Mesenteric fat pad (tissue), 1 donor: ENCODE data around the gene KIF20A. TPM values are rescaled to one million over a fixed set of nuclear protein-coding genes. Genes with fewer than 3 reads are reported as not detected.
"Not testable (repeated sequence)": the region's sequence is repeated elsewhere in the genome, so short reads cannot be mapped to it uniquely, and the experiment has no call there.

ENCODE experiments used
- DNase-seq: peaks from one replicate; pipeline ENCODE4 v3.0.0-alpha.2; 2020; ENCODE audit warnings: low spot score
- long read RNA-seq: library from polyadenylated mRNA; unstranded; transcript quantifications from one replicate; pipeline ENCODE4 v2.0.0, GENCODE V29; 2020
- total RNA-seq: library from RNA; stranded (reverse); fragmentation: NEBNext Ultra II Directional; extraction: Animal tissue kit (Norgen Biotek cat#: 25700); gene quantifications from one replicate; pipeline ENCODE4 v1.2.1, GENCODE V29; 2021
- donor health status: DM: yes; HTN: yes; CAD: no.

Gene KIF20A
- total RNA-seq = not detected
- long read RNA-seq, partial matches to known transcripts = 0 of 1 reads
- long read RNA-seq, other reads (novel, unspliced or antisense) = 1 of 1 reads

- peak; percentile 94 for DNase-seq
Measured at GRCh38 chr5:138178516-138179276, at the start of gene KIF20A, which contains the start of gene BRD8. TSS of gene KIF20A (plus strand) at chr5:138179112. CDS start at chr5:138179681, 569 bp downstream. TSS of gene BRD8 (minus strand) at chr5:138178630. CDS start at chr5:138178614, 16 bp downstream.

DNA sequence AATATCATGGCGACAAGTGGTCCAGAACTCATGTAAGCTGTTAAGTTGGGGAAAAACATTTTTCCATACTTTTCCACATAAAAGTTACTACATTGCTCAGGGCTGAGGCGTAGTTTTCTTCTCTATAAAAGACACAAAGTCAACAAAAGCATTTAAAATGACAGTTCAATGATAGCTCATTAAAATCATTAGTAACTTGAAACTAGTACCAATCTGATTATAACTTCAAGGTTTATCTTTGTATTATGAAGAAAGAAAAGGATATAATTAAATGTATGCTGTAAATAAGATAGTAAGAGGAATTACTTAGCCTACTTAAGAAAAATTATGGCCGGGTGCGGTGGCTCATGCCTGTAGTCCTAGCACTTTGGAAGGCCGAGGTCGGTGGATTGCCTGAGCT is 49.6 kb upstream of the KIF20A start:
- DNase-seq = no peak

DNA sequence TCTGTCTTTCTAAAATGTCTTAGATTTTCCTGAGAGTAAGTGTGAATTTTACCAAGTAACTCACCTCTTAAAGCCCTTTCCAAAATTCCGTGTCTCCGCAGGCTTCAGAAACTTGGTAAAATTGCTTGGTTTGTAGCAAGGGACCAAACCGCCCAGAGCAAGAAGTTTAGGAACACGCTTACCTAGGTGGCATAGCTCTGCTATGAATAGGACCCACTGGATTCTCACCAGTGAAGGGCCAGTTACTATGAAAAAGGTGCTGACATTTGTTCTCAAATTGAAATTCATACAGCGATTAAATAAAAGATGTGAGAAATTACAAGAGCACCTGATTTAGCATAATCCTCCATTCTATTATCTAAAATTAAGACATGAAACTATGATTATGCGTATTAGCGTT is 46.4 kb upstream of the KIF20A start:
- DNase-seq = no peak

DNA sequence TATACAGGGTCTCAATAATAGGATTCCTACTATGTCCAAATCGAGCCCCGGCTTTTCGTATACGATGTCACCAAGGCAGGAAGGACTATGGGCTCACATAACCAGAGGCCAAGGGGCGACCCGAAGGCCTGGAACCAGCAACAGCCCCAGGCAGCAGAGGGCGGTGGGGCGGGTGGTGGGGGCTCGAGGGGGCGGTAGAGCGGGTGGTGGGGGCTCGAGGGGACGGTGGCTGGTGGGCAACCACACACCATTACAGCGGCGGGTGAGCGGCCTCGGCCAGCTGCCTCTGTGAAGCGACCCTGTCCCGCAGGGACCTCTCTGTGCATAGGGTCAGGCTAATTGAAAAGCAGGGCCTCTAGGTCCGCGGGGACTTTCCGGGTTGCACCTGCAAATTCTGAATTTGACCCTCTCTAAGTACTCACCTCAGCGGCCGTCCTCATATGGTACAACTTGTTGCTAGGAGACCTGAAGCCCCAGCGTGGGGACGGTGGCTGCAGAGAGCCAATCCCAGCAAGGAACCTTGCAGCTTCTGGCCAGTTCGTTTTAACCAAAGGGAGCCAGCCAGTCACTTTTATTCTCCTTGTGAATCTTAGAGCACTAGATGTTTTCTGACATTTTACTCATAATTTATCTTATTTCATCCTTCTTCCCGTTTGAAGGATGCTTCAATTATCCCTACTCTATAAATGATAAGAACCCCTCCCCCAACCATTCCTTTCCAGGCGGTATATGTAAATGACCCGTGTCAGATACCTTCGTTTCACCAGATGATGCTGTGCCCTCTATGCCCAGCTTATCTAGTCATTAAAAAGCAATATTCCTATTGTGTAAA is 39.7 kb upstream of the KIF20A start, which contains the start of gene NME5:
Gene NME5, minus strand, starts transcription at position 480 of the 832 bp plus-strand sequence. CDS start 648 bp downstream, outside the sequence.
- DNase-seq = no peak

- no peak for DNase-seq
Measured at GRCh38 chr5:138139781-138140090, 39.2 kb upstream of the KIF20A start.

- no peak for DNase-seq
Measured at GRCh38 chr5:138140268-138140667, 38.6 kb upstream of the KIF20A start.

DNA sequence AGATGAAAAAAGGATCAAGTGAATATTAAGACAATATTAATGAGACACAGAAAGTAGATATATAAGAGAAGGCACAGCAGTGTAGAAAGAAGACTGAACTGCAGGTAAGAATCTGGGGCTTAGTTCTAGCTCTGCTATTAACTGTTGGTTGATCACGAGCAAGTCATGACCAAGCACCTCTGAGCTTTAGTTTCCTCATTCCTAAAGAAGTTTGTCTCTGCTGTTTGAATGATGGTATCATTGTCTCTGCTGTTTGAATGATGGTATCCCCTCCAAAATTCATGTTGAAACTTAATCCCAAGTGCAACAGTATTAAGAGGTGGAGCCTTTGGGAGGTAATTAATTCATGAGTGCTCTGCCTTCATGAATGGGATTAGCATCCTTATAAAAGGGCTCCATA is 37.2 kb upstream of the KIF20A start:
- DNase-seq = no peak

DNA sequence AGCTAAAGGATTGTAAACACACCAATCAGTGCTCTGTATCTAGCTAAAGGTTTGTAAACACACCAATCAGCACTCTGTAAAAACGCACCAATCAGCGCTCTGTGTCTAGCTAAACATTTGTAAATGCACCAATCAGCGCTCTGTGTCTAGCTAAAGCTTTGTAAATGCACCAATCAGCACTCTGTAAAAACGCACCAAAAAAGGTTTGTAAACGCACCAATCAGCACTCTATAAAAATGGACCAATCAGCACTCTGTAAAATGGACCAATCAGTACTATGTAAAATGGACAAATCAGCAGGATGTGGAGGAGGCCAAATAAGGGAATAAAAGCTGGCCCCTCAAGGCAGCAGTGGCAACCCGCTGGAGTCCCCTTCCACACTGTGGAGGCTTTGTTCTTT is 35.3 kb upstream of the KIF20A start:
- DNase-seq = not testable (repeated sequence)

DNA sequence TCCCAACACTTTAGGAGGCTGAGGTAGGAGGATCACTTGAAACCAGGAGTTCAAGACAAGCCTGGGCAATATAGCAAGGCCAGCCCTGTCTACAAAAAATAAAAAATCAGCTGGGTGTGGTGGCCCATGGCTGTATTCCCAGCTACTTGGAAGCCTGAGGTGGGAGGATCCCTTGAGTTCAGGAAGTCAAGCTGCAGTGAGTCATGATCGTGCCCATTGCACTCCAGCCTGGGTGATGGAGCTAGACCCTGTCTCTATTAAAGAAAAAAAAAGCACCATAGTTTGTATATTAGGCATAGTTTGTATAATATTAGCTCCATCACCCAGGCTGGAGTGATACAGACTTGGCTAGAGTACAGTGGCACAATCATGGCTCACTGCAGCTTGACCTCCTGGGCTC is 30.1 kb upstream of the KIF20A start:
- no peak for DNase-seq

DNA sequence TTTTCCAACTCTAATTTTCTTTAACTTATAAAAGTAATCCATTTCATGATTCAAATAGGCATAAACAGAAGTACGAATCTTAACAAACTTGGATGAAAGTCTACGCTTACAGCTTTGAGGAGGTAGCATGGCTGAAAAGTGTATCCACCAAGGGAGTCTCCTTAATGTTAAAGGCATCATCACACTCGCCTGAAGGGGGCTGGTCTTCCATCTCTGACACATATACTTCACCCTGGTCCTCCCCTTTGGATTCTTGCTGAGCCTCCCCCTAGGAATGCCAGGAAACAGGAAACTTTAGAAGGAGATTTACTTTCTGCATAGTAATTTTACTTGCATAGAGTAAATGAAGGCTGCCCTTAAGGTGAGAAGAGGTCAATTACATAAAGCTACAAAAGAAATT is 29.4 kb upstream of the KIF20A start:
- DNase-seq = no peak

DNA sequence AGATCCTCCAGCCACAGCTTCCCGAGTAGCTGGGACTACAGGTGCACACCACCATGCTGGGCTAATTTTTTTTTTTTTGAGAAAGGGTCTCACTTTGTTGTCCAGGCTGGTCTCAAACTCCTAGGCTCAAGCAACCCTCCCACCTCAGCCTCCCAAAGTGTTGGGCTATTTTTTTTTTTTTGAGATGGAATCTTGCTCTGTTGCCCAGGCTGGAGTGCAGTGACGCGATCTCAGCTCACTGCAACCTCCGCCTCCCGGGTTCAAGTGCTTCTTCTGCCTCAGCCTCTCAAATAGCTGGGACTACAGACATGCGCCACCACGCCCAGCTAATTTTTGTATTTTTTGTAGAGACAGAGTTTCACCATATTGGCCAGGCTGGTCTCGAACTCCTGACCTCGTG is 22.9 kb upstream of the KIF20A start:
- DNase-seq = not testable (repeated sequence)

DNA sequence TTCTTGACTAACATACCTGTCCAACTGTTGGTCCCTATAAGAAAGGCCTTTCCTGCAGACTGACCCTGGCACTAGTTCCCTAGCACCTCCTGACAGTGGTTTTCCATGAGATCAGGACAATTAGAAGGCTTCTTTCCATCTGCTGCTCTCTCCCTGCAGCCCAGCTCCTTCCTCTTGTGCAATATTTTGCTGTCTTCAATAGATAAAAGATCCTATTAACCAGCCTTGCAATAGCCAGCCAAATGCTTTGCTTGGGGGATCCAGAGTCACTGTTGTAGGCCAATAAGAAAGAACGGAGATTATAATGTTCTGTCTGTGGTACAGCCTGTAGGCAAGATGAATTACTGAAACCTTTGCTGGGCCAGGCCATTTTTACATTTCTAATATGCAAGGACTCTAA is 21.3 kb upstream of the KIF20A start:
- DNase-seq = no peak

DNA sequence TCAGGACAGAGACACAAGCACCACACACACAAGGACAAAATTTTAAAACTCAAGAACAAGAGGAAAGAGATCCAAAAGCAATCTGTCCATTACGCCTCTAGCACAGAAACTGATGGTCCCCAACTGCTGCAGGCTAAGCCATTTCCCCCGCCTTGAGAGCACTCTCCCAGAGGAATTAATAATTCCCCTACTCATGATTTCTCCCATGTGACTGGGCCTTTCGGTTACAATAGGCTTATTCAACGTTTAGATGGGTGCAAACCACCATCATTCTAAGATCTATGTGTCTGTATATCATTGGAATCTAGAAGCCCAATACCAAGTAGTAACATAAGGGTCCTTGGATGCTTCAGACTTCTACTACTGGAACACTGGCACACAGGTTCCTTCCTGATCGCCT is 19.2 kb upstream of the KIF20A start:
- no peak for DNase-seq

DNA sequence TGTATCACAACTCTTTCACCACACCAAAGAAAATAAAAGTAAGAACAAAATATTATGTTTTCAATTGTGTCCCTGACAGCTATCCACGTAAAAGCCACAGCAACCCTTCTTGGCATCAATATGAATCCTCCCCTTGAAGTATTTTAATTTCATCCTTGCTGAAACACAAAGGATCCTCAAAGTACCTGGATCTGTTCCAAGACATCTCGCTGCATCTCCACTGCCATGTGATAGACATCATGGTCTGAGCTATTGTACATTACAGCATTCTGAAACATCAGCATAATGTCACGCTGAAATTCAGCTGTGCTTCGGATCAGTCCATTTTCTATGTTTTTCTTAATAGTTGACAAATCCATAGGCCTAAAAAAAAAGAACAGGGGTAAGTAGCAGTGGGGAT is 18.2 kb upstream of the KIF20A start:
- no peak for DNase-seq

DNA sequence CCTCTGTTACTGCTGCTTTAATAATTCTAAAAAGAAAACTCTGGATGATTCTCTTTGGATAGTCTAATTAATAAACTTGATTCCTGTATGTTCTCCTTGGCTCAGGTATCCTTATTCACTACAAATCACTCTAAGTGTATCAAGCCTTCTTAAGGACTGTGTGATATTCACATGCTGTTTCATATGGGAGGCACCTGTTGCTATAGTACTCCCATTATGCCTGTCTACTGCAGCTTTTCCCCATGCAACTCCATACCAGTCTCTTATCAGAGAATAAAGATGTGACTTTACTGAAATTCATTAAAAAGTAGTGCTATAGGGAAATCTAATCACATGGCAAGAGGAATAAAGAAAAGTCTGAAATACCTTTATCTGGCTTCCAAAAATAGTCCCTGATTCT is 15.2 kb upstream of the KIF20A start:
- DNase-seq = no peak

DNA sequence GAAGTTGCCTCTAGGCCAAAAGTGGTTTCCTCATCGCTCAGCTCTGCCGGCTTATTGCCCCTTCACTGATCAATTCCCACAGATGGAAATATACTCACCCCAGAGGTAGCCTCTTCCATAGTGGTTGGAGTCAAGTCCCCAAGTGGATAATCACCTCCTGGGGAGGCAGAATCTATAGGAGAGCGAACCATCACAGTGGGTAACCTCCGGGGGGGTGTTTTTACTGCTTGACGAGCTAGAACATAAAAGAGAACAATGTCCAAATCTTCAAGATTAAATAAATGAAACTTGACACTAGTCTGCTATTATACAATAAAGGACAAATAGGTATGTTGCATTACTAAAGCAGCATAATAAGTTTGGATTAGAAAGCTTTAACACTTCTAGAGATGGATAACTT is 9.8 kb upstream of the KIF20A start:
- no peak for DNase-seq

GRCh38 chr5:138170299-138170698 is 8.6 kb upstream of the KIF20A start:
- no peak for DNase-seq

GRCh38 chr5:138177941-138178515 is 884 bp upstream of the KIF20A start:
- DNase-seq = no peak

DNA sequence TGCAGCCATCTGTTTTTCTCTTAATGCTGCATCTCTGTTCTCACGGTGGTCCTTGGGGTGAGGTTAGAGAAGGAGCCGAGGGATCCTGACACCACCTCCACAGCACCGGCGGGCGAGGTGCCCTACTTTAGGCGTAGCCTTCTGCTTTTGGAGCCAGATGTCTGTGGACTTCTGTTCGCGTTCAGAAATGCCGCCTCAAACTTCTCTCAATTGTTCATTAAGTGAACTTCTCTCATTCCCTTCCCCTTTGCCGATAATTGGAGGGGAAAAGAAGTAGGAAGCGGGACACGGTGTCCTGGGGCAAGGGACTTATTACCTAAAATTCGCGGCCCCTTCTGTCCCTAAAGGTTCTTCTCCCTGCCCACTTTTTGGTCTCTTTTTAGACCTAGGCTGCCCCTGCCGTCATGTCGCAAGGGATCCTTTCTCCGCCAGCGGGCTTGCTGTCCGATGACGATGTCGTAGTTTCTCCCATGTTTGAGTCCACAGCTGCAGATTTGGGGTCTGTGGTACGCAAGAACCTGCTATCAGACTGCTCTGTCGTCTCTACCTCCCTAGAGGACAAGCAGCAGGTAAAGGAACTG is 455 bp downstream of the KIF20A start:
- DNase-seq = no peak

- DNase-seq = no peak
Measured at GRCh38 chr5:138180183-138180782, 1.4 kb downstream of the KIF20A start.

- DNase-seq = no peak
Measured at GRCh38 chr5:138180841-138181240, 1.9 kb downstream of the KIF20A start.
